Hematopoietic multipotent progenitor cell treated with erythropoietin and hydrocortisone succinate and interleukin-3 and kit ligand, for 17 days (in vitro differentiated cells): ENCODE results near the gene TP53I13.

Source experiments
- DNase-seq: peaks from one replicate; pipeline ENCODE4 v3.0.0-alpha.2; 2015; ENCODE audit warnings: low spot score

Gene TP53I13

DNA sequence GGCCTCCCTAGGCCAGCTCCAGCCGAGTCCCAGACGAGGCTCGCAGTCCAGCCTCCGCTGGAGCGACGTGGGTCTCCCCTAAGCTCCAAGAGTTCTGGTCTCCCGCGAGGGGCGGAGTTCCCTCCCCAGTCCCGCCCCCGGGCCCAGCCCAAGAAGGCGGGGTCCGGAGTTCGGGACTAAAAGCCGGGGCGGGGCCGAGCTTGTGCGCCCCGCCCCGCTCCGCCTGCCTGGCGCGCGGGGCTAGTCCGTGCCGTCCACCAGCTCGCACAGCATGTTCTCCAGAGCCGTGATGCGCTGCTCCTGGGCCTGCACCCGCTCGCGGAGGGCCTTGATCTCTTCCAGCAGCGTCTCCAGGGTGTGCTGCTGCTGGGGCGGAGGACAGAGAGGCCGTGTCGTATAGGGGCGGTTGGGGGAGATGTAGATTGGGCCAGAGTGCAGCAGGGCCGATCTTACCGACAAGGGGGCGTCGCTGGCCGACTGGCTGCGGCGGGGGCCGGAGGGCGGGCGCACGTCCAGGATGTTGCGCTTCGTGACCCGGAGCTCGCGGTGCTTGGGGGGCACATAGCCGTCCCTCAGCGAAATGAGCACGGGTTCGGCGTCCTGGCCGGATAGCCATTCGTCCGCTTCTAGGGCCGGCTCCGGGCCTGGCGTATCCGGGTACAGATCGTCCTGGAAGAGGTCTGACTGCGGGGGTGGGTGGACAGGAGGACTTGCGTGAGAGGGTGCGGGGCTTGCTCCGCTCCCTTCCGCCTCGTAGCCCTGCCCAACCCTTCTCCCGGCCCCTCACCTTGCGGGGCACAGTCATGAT, 47.2 kb downstream of the TP53I13 start:
- peak; percentile 77 for DNase-seq

DNA sequence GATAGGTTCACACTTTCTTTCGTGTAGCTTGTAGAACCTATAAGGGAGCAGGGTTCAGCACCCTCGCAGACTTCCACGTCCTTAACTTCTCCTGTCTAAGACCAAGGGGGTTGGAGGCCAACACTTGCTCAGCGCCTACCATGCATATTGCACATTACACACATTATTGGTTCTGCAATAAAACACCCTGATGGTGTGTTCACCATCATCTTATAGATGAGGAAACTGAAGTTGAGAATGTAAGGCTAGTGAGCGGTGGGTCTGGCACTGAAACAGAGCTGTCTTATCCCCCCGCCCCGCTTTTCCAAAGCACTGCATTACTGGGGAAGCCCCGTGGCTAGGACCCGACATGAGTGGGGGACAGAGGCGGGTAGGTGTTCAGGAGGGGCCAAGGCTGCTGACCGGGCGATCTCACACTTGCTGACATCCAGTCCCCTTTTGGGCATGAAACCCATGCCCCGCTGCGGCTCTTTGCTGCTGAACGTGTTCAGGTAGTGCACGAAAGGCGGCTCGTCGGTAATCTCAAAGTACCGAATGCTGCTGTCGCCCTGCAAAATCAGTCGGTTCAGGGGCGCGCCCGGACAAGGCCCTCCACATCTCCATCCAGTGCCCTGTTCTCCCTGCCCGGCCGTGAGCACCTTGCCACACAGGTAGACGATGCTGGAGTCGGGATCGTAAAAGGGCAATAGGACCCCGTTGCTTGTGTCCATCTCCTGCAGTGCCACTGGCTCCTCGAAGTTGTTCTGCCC, 48.0 kb downstream of the TP53I13 start:
- no peak for DNase-seq

GRCh38 chr17:29617125-29617480, 48.6 kb downstream of the TP53I13 start:
- DNase-seq = peak; percentile 17

DNA sequence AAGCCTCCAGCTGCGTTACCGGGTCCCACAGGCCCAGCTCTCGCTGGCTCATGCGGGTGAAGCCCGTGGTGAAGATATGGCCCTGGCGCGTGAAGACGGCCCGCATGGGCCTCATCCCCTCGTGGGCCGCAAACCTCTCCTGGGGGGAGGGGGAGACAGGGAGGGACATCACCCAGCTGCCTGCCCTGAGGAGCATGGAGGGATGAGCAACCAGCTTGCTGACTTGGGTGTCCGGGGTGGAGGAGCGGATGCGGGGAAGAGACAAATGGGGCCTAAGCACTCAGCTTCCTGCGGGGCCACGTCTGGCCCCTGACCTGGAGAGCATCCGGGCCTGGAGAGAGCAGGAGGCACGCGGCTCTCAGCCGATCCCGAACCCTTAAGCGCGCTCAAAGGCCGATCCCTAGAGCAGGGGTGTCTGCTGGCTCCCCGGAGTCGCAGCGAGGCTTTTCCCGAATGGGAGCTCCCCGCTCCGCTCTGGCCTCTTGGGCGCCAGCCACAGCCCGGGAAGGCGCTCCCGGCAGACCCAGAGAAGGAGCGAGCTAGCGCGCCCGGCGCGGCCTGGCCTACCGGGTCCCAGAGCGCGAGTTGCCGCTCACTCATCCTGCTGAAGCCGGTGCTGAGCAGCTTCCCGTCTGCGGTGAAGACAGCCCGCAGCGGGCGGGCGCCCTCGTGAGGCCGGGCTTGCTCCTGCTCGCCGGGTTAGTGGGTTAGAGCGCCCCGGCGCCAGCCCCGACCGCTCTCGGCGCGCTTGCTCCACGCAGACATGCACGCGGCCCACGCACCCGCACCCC, 49.2 kb downstream of the TP53I13 start:
- peak; percentile 48 for DNase-seq

DNA sequence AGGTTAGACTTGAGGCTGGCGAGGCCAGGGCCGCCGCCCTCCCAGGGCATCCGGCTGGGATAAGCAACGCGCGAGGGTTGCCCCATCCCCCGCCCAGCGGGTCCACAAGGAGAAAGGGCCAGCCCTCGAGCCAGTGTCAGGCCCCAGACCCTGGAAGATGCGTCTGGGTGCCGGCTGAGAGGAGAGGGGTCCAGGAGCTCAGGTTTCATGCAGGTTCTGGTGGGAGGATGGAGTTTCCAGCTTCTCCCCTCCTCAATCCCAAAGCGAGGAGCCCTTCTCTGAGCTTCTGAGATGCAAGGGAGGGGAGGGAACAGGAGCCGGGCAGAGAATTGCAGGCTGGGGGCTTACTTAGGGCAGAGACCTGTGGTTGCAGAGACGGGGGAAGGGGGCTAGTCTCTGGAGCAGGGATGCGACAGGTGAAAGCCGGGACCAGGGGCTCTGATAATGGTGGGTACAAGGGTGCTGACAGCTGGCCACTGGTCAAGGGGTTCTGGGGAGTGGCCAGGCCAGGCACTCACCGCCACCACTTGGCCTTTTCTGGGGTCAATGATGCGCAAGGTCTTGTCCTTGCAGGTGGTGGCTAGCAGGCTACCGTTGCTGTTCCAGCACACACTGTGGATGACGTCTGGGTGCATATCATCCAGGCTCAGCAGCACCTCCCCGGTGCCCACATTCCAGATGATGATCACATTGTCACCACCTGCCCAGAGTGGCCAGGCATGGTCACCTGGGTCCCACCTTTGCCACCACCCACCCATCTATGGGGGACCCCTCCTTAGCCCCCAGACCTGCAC, 50.0 kb downstream of the TP53I13 start:
- DNase-seq = no peak

DNA sequence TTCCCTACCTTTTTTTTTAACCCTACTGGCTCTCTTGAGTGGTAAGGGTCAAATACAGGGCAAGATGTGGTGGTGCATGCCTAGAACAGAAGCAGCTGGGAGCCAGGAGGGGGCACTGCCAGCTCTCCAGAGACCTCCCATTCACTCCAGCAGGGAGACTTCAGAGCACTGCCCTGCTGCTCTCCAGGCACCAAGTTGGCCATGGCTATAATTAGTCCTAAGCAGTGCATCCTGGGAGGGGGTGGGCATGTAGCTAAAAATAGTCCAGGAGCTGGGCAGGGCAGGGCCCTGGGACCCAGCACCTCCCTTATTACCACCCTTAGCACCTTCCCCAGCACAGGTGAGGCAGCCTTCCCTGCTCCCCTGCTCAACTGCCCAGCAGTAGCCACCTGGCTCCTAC, 50.8 kb downstream of the TP53I13 start:
- DNase-seq = no peak

DNA sequence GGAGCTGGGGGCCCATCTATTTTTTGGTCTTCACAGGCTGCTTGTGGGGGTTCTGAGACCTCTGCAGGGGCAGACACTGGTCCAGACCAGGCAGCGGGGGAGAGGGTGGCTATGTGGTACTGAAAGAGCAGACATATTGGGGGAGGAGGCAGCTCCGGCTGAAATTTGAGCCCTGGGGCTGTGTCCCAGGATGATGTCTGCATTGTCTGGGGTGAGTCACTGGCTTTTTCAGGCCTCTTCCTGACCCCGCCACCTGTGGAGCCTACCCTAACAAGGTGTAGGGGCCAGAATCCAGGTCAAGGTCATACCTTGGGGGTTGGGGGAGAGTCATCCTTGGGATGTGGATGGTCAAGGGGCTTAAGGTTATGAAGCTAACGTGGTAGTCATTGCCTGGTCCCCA, 51.8 kb downstream of the TP53I13 start:
- no peak for DNase-seq

DNA sequence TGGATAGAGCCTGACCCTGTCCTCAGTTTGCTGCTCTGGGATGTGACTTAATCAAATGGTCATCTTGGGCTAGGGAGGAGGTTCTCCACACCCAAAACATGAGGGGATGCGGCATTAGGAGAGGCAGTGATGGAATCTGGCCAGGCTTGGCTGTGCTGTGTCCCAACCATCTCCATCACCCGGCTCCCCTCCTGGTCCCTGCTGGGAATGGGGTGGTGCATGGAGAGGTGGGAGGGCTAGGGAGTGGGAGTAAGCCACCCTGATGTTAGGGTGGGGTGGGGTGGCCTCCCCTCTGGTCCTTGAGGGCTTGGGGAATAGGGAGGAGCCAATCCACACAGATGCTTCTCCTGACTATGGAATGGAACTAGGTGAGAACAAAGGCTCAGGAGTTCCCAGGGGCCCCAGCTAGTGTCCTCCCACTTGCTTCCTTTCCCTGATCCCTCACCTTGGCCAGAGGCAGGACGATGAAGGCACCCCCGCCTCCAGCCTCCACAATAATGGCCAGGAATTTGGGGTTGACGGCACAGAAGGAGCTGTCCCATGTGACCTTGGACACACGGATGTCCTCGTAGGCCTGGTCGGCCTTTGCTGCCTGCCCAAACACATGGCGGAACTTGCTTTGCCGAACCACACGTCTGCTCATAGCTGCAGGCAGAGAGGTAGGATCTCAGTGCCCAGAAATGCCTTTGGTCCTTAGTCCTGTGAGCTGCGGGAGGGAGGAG, 52.4 kb downstream of the TP53I13 start:
- DNase-seq = no peak

GRCh38 chr17:29621751-29622194, 53.3 kb downstream of the TP53I13 start:
- DNase-seq = no peak
